Measurements from ENCODE around the gene NKD1. TPM values are rescaled to one million over a fixed set of nuclear protein-coding genes. Genes with fewer than 3 reads are reported as not detected.

NKD1 gene
- polyA plus RNA-seq, 6 donors from 2014 or later, result 0.01 to 0.36 (median 0.10) TPM; not detected in 2

- ATAC-seq (ENCODE audit: low read depth in 2 of 2) (peak; percentile 79 to 83), DNase-seq (peak; percentile 25)
- Mint-ChIP-seq H3K9me3 (peaks cover 0 to 6% (median 5%) of the 10 kb centered on the region in 7 donors), H3K27ac (peak overlapping the region in 4 of 6 donors; percentile 8 to 88 (median 71)), H3K4me1 (peaks cover 14 to 34% (median 28%) of the 10 kb centered on the region in 3 donors), H3K4me3 (peak overlapping the region; percentile 39 to 87 (median 60)), H3K36me3 (peaks cover 7 to 19% of the 10 kb centered on the region in 2 donors), H3K27me3 (no peaks in the 10 kb centered on the region)
Measured at GRCh38 chr16:50666658-50667496, 118.7 kb downstream of the NKD1 start.

DNA sequence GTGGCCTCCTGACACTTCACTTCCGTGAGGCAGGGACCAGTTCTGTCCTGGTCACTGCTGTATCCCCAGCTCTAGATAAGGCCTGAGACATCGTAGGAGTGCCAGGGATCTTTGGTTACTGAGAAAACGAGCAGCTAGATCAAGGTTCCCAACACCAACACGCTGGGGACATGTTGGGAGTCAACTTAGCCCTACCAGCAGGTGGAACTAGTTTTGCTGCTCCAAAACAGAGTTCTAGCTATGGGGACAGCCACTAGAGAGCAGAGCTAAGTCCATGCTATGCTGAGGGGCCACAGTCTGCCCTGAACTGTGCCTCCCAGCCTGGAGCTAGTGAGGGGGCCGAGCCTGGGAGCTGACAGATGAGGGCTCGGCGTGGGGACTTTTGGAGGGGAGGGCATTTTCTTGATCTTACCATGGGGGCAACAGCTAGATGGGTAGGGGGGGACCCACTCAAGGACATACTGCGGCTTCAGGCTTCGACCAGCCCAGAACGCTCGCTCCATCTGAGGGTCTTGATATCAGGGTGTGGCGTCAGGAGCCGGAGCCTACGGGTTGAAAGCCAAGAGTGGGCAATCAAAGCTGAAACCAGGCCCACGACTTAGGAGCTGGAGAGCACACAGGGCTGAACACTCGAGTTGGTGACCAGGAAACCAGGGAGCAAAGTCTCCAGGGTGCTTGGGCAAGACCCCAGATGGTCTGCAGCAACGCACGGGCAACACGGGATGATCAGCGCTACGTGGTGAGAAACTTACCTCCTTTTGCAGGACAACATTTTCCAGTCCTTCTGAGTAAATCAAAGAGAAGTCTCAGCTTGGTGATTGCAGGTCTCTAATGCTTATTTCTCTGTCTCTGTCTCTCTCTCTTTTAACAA lies 119.5 kb downstream of the NKD1 start:
- Mint-ChIP-seq H3K9me3 (peaks cover 0 to 15% (median 13%) of the 10 kb centered on the region in 7 donors), H3K4me1 (peaks cover 14 to 34% (median 28%) of the 10 kb centered on the region in 3 donors), H3K36me3 (peaks cover 15 to 26% of the 10 kb centered on the region in 2 donors), H3K4me3 (peak overlapping the region in 5 of 8 donors; percentile 7 to 79 (median 30)), H3K27ac (peak overlapping the region in 5 of 6 donors; percentile 4 to 92 (median 69)), H3K27me3 (no peaks in the 10 kb centered on the region)
- no peak for ATAC-seq (ENCODE audit: low read depth in 2 of 2)
- no peak for DNase-seq

DNA sequence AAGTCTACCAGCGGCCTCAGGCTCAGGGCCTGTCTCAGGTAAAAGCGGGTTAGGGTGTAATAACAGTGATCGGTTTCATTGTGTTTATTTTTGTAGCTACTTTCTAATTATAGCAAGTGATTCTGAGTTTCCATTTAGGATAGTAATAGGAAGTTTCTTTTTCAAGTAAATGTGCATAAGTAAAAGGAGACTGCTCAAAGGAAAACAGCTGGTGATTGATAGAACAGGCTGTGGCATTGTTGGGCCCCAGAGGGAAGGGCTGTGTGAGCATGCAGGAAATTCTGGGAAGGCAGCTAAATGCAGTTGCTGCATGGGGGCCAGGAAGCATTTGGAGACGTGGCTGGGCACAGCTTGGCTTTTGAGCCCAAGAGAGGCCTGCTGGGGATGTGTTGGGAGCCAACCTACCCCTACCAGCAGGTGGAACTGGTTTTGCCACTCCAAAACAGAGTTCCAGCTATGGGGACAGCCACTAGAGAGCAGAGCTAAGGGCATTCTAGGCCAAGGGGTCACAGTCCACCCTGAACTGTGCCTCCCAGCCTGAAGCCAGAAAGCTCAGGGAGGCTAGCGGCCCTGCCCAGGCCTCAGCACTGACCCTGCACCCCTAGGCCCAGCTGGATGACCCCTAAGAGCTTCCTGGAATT lies 120.3 kb downstream of the NKD1 start:
- Mint-ChIP-seq H3K27me3 (no peaks in the 10 kb centered on the region), H3K4me1 (peaks cover 14 to 34% (median 28%) of the 10 kb centered on the region in 3 donors), H3K9me3 (peaks cover 0 to 18% (median 16%) of the 10 kb centered on the region in 7 donors), H3K4me3 (no peak overlapping the region), H3K36me3 (peaks cover 21 to 34% of the 10 kb centered on the region in 2 donors), H3K27ac (peak overlapping the region in 5 of 6 donors; percentile 4 to 92 (median 73))
- ATAC-seq (ENCODE audit: low read depth in 2 of 2), result no peak
- DNase-seq, result no peak

GRCh38 chr16:50669741-50670140 lies 121.5 kb downstream of the NKD1 start:
- H3K9me3 Mint-ChIP-seq, result peaks cover 0 to 21% (median 17%) of the 10 kb centered on the region in 7 donors
- peaks cover 29 to 40% of the 10 kb centered on the region in 2 donors for H3K36me3 Mint-ChIP-seq
- DNase-seq (no peak), ATAC-seq (ENCODE audit: low read depth in 2 of 2) (no peak)
- peak overlapping the region in 3 of 6 donors; percentile 32 to 41 (median 34) for H3K27ac Mint-ChIP-seq
- no peaks in the 10 kb centered on the region for H3K27me3 Mint-ChIP-seq
- peaks cover 12 to 32% (median 25%) of the 10 kb centered on the region in 3 donors for H3K4me1 Mint-ChIP-seq
- H3K4me3 Mint-ChIP-seq, result no peak overlapping the region

DNA sequence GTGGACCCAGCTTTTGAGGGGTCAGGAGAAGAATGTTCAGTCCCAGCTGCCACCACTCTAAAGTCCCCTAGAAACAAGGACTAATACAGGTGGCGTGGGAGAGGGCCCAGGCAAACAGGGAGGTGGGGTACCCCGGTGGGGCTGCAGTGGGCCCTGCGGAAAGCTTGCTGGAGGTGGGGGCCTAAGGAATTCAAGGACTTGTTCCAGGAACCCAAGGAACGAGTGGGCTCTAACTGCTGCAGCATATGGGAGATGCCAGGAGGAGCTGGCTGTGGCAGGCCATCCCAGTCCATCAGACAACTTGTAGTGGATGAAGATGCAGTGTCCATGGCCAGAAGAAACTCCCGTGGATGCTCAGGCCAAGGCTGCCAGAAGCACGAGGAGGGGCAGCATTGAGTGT lies 122.3 kb downstream of the NKD1 start:
- H3K36me3 Mint-ChIP-seq, result peaks cover 33 to 45% of the 10 kb centered on the region in 2 donors
- ATAC-seq (ENCODE audit: low read depth in 2 of 2) (no peak), DNase-seq (no peak)
- H3K27me3 Mint-ChIP-seq, result no peaks in the 10 kb centered on the region
- no peak overlapping the region for H3K4me3 Mint-ChIP-seq
- peak overlapping the region in 2 of 6 donors; percentile 27 to 53 for H3K27ac Mint-ChIP-seq
- peaks cover 7 to 25% (median 18%) of the 10 kb centered on the region in 3 donors for H3K4me1 Mint-ChIP-seq
- peaks cover 0 to 21% (median 17%) of the 10 kb centered on the region in 7 donors for H3K9me3 Mint-ChIP-seq

- Mint-ChIP-seq H3K36me3 (peaks cover 40 to 53% of the 10 kb centered on the region in 2 donors), H3K27me3 (no peaks in the 10 kb centered on the region), H3K9me3 (peaks cover 0 to 21% (median 17%) of the 10 kb centered on the region in 7 donors), H3K27ac (peak overlapping the region in 5 of 6 donors; percentile 5 to 50 (median 33)), H3K4me1 (peaks cover 4 to 18% (median 15%) of the 10 kb centered on the region in 3 donors), H3K4me3 (no peak overlapping the region)
- DNase-seq (no peak), ATAC-seq (ENCODE audit: low read depth in 2 of 2) (peak; percentile 36 to 39)
Measured at GRCh38 chr16:50671644-50672260, 123.6 kb downstream of the NKD1 start.

GRCh38 chr16:50673496-50674275 lies 125.5 kb downstream of the NKD1 start:
- H3K27ac Mint-ChIP-seq, result peak overlapping the region in 3 of 6 donors; percentile 38 to 66 (median 52)
- peak overlapping the region in 1 of 8 donors; percentile 9 for H3K4me3 Mint-ChIP-seq
- DNase-seq, result no peak
- no peaks in the 10 kb centered on the region for H3K27me3 Mint-ChIP-seq
- ATAC-seq (ENCODE audit: low read depth in 2 of 2), result no peak
- H3K4me1 Mint-ChIP-seq, result peaks cover 6 to 18% (median 11%) of the 10 kb centered on the region in 3 donors
- H3K36me3 Mint-ChIP-seq, result peaks cover 42 to 65% of the 10 kb centered on the region in 2 donors
- H3K9me3 Mint-ChIP-seq, result peaks cover 0 to 21% (median 17%) of the 10 kb centered on the region in 7 donors

- ATAC-seq (ENCODE audit: low read depth in 2 of 2), result no peak
- Mint-ChIP-seq H3K27me3 (no peaks in the 10 kb centered on the region), H3K4me3 (no peak overlapping the region), H3K4me1 (peaks cover 14 to 30% (median 22%) of the 10 kb centered on the region in 3 donors), H3K27ac (peak overlapping the region in 1 of 6 donors; percentile 19), H3K36me3 (peaks cover 45 to 70% of the 10 kb centered on the region in 2 donors), H3K9me3 (peaks cover 0 to 21% (median 17%) of the 10 kb centered on the region in 7 donors)
- no peak for DNase-seq
Measured at GRCh38 chr16:50674831-50675230, 126.6 kb downstream of the NKD1 start.

GRCh38 chr16:50675686-50676610 lies 127.8 kb downstream of the NKD1 start:
- peaks cover 45 to 60% of the 10 kb centered on the region in 2 donors for H3K36me3 Mint-ChIP-seq
- H3K9me3 Mint-ChIP-seq, result peaks cover 0 to 21% (median 17%) of the 10 kb centered on the region in 7 donors
- peak overlapping the region in 3 of 6 donors; percentile 44 to 82 (median 72) for H3K27ac Mint-ChIP-seq
- ATAC-seq (ENCODE audit: low read depth in 2 of 2) (no peak), DNase-seq (no peak)
- peaks cover 21 to 37% (median 29%) of the 10 kb centered on the region in 3 donors for H3K4me1 Mint-ChIP-seq
- H3K4me3 Mint-ChIP-seq, result no peak overlapping the region
- no peaks in the 10 kb centered on the region for H3K27me3 Mint-ChIP-seq

GRCh38 chr16:50676684-50677225 lies 128.6 kb downstream of the NKD1 start:
- Mint-ChIP-seq H3K4me3 (peak overlapping the region in 1 of 8 donors; percentile 43), H3K27ac (peak overlapping the region; percentile 27 to 97 (median 87)), H3K36me3 (peaks cover 40 to 52% of the 10 kb centered on the region in 2 donors), H3K4me1 (peaks cover 26 to 45% (median 36%) of the 10 kb centered on the region in 3 donors), H3K9me3 (peaks cover 0 to 17% (median 13%) of the 10 kb centered on the region in 7 donors), H3K27me3 (no peaks in the 10 kb centered on the region)
- DNase-seq, result no peak
- ATAC-seq (ENCODE audit: low read depth in 2 of 2), result no peak

Data from naive B cell (primary cell).